ENCODE data around the gene WWC1.

Gene WWC1

DNA sequence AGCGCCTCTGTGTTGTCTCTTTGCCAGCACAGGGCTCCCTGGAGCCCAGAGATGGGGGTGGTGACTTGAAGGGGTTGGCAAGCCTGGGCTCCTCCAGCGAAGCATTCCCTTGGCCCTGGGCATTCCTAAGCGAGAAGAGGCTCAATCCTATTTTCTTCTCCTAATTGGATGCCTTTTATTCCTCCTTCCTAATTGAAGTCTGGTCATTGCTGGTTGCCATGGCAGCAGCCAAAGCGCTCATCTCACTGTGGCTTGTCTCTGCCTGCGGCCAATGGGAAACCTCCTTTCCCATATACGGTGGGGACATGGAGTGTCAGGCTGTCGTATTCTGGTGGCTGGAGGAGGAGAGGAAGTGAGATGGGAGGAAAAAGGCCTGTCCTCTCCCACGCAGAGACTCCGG is 142.6 kb downstream of the WWC1 start:
- TF ChIP-seq, protein P1, sequence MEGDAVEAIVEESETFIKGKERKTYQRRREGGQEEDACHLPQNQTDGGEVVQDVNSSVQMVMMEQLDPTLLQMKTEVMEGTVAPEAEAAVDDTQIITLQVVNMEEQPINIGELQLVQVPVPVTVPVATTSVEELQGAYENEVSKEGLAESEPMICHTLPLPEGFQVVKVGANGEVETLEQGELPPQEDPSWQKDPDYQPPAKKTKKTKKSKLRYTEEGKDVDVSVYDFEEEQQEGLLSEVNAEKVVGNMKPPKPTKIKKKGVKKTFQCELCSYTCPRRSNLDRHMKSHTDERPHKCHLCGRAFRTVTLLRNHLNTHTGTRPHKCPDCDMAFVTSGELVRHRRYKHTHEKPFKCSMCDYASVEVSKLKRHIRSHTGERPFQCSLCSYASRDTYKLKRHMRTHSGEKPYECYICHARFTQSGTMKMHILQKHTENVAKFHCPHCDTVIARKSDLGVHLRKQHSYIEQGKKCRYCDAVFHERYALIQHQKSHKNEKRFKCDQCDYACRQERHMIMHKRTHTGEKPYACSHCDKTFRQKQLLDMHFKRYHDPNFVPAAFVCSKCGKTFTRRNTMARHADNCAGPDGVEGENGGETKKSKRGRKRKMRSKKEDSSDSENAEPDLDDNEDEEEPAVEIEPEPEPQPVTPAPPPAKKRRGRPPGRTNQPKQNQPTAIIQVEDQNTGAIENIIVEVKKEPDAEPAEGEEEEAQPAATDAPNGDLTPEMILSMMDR (IDR thresholded peaks at IDR 0.05): no peak

GRCh38 chr5:168434746-168435321 is 143.4 kb downstream of the WWC1 start:
- TF ChIP-seq, protein P1 (IDR thresholded peaks at IDR 0.05): no peak

DNA sequence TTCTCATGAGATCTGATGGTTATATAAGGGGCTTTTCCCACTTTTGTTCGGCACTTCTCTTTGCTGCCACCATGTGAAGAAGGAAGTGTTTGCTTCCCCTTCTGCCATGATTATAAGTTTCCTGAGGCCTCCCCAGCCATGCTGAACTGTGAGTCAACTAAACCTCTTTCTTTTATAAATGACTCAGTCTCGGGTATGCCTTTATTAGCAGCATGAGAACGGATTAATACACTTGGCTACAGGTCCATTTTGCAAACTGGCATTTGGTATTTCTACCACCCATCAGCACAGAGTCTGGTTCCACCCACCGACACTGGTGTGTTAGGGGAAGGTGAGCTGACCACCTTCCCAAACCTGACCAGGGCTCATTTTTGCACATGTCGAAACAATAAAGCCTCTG is 146.9 kb downstream of the WWC1 start:
- TF ChIP-seq, protein P1 (IDR thresholded peaks at IDR 0.05): no peak

GRCh38 chr5:168443533-168443932 is 152.1 kb downstream of the WWC1 start:
- TF ChIP-seq, protein P1 (IDR thresholded peaks at IDR 0.05): no peak

DNA sequence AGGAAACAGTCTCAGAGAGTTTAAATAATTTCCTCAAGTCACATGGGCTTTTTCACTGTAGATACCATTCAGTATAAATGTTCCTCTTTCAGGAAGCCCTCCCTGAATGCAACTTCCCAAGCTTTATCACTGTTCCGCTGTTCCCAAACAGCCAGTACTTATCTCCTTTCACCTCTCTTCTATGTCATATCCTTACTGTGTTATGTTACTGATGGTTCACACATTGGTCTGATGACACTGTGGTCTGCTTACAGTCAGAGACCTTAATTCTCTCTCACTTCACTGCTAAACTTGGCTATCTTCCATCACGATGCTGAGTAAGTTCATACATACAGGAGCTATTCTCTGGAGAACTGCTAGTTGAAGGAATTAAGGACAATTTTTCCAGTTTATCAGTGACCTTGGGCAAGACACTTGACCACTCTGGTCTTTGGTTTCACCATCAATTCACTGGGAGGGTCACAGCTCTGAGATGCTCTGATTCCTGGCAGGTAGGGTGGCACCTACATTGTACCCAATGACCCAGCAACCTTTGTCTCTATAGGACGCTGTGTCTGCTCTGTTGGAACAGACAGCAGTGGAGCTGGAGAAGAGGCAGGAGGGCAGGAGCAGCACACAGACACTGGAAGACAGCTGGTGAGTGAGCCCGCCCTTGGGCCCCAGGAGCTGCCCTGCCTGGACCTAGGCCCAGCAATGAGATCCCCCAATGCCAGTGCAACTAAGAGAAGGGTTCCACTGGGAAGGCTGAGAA is 152.7 kb downstream of the WWC1 start:
- TF ChIP-seq, protein P1 (IDR thresholded peaks at IDR 0.05): no peak

- TF ChIP-seq, protein P1 (IDR thresholded peaks at IDR 0.05): no peak
Observed at GRCh38 chr5:168446983-168447619, 155.7 kb downstream of the WWC1 start.

- TF ChIP-seq, protein P1 (IDR thresholded peaks at IDR 0.05): no peak
Observed at GRCh38 chr5:168447808-168448207, 156.4 kb downstream of the WWC1 start.

Data from LNCAP (cell line).